ENCODE measurements around the gene ST7. TPM values are rescaled to one million over a fixed set of nuclear protein-coding genes. Genes with fewer than 3 reads are reported as not detected.
"Not testable (repeated sequence)": the region's sequence is repeated elsewhere in the genome, so short reads cannot be mapped to it uniquely, and the experiment has no call there.

The ST7 gene
- total RNA-seq, 2 experiments from 2014 or later, result 9.6 to 10.7 TPM

DNA sequence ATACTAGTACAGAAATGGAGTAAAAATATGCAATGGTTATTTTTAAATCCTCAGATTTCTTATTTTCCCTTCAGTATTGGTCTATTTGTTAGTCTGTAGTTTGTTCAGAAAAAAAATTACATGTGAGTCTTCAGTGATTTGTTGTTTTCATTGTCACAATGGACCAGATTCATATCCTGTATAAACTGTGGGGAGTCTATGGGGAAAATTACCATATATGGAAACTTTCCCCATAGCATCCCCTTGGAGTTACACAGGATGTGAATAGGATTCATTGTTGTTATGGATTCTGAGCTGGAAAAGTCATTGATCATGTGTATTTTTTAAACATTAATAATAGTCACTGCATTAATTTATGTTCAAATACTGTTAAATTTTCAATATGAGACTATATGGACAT lies 72.6 kb downstream of the ST7 start:
- Histone ChIP-seq H3K9me2 (ENCODE audit: insufficient read depth, low read length) (no peaks in the 10 kb centered on the region), H3K27ac (ENCODE audit: low read depth, low read length, poor library complexity, severe bottlenecking) (no peak overlapping the region), H3K9me3 (ENCODE audit: low read length) (no peaks in the 10 kb centered on the region), H3K4me3 (ENCODE audit: low read depth, low read length, poor library complexity, severe bottlenecking) (no peak overlapping the region), H3K4me2 (ENCODE audit: low read length) (no peak overlapping the region), H2AFZ (ENCODE audit: low read length) (no peak overlapping the region), H3K36me3 (ENCODE audit: insufficient read depth, low read length) (no peaks in the 10 kb centered on the region), H3K79me2 (ENCODE audit: insufficient read depth, low read depth, low read length) (no peaks in the 10 kb centered on the region), H3K4me1 (ENCODE audit: insufficient read depth, low read length, poor library complexity, severe bottlenecking) (no peaks in the 10 kb centered on the region), H4K20me1 (ENCODE audit: insufficient read depth, low read length) (no peaks in the 10 kb centered on the region)
- no peak for DNase-seq (ENCODE audit: low spot score)
- ChIA-PET POLR2A (interaction anchor here (0.6 kb wide), 1 partner anchor 100 kb away, joined by 4 read pairs; no protein-coding TSS in a partner anchor), CTCF (ENCODE audit: unreplicated experiment) (no interaction called here)
- no TSS peak for BruUV-seq (replicated peaks)
- intact Hi-C loops (cut with micrococcal nuclease; ENCODE audit: unreplicated experiment), result no loop called here
- TF ChIP-seq, protein P1, sequence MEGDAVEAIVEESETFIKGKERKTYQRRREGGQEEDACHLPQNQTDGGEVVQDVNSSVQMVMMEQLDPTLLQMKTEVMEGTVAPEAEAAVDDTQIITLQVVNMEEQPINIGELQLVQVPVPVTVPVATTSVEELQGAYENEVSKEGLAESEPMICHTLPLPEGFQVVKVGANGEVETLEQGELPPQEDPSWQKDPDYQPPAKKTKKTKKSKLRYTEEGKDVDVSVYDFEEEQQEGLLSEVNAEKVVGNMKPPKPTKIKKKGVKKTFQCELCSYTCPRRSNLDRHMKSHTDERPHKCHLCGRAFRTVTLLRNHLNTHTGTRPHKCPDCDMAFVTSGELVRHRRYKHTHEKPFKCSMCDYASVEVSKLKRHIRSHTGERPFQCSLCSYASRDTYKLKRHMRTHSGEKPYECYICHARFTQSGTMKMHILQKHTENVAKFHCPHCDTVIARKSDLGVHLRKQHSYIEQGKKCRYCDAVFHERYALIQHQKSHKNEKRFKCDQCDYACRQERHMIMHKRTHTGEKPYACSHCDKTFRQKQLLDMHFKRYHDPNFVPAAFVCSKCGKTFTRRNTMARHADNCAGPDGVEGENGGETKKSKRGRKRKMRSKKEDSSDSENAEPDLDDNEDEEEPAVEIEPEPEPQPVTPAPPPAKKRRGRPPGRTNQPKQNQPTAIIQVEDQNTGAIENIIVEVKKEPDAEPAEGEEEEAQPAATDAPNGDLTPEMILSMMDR (conservative IDR thresholded peaks at IDR 0.05; ENCODE audit: low read length), result no peak
- no peak for TF ChIP-seq EZH2phosphoT487 (IDR thresholded peaks at IDR 0.05; ENCODE audit: borderline replicate concordance, low read depth, low read length)

DNA sequence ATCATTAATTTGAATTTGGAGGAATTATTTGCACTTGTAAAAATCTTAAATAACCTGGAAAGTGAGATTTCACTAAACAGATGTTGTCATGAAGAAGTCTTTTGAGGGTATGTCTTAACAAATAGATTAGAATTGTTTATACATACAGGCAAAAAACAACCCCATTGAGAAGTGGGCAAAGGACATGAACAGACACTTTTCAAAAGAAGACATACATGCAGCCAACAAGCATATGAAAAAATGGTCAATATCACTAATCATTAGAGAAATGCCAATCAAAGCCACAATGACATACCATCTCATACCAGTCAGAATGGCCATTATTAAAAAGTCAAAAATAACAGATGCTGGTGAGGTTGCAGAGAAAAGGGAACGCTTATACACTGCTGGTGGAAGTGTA lies 77.0 kb downstream of the ST7 start:
- DNase-seq (ENCODE audit: low spot score); POLR2A ChIA-PET; H3K4me1 ChIP-seq (ENCODE audit: insufficient read depth, low read length, poor library complexity, severe bottlenecking); H4K20me1 ChIP-seq (ENCODE audit: insufficient read depth, low read length); H3K4me2 ChIP-seq (ENCODE audit: low read length); H3K9me2 ChIP-seq (ENCODE audit: insufficient read depth, low read length); H3K4me3 ChIP-seq (ENCODE audit: low read depth, low read length, poor library complexity, severe bottlenecking); H3K27ac ChIP-seq (ENCODE audit: low read depth, low read length, poor library complexity, severe bottlenecking); BruUV-seq (replicated peaks); intact Hi-C loops (cut with micrococcal nuclease; ENCODE audit: unreplicated experiment); H2AFZ ChIP-seq (ENCODE audit: low read length); H3K9me3 ChIP-seq (ENCODE audit: low read length); H3K79me2 ChIP-seq (ENCODE audit: insufficient read depth, low read depth, low read length); CTCF ChIA-PET (ENCODE audit: unreplicated experiment); H3K36me3 ChIP-seq (ENCODE audit: insufficient read depth, low read length): not testable (repeated sequence)

GRCh38 chr7:117030793-117031192 lies 77.5 kb downstream of the ST7 start:
- H3K27ac ChIP-seq (ENCODE audit: low read depth, low read length, poor library complexity, severe bottlenecking); H4K20me1 ChIP-seq (ENCODE audit: insufficient read depth, low read length); H3K79me2 ChIP-seq (ENCODE audit: insufficient read depth, low read depth, low read length); BruUV-seq (replicated peaks); POLR2A ChIA-PET; H3K4me2 ChIP-seq (ENCODE audit: low read length); H2AFZ ChIP-seq (ENCODE audit: low read length); DNase-seq (ENCODE audit: low spot score); intact Hi-C loops (cut with micrococcal nuclease; ENCODE audit: unreplicated experiment); H3K36me3 ChIP-seq (ENCODE audit: insufficient read depth, low read length); H3K9me2 ChIP-seq (ENCODE audit: insufficient read depth, low read length); H3K4me1 ChIP-seq (ENCODE audit: insufficient read depth, low read length, poor library complexity, severe bottlenecking); H3K4me3 ChIP-seq (ENCODE audit: low read depth, low read length, poor library complexity, severe bottlenecking); CTCF ChIA-PET (ENCODE audit: unreplicated experiment); H3K9me3 ChIP-seq (ENCODE audit: low read length): not testable (repeated sequence)

DNA sequence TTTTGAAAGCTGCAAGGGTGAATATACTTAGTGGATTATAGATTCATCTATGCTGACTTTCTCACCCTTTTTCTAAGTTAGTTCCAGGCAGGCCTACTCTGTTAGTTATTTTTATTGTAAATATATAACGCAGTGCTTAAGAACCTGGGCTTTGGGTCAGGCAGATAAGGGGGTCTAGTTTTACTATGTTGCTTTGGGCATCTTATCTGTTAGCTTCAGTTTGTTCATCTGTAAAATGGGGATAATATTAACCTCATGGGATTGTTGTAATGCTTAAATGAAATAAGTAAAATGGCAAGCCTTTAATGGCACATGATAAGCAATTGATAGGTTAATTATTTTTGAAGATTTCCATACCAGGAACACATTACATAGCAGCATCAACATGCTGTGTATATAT lies 79.5 kb downstream of the ST7 start:
- DNase-seq (ENCODE audit: low spot score), result no peak
- Histone ChIP-seq H2AFZ (ENCODE audit: low read length) (no peak overlapping the region), H4K20me1 (ENCODE audit: insufficient read depth, low read length) (peaks cover 7% of the 10 kb centered on the region; the same call in 1 of the 2 replicates), H3K27ac (ENCODE audit: low read depth, low read length, poor library complexity, severe bottlenecking) (no peak overlapping the region), H3K4me2 (ENCODE audit: low read length) (no peak overlapping the region), H3K36me3 (ENCODE audit: insufficient read depth, low read length) (no peaks in the 10 kb centered on the region), H3K4me1 (ENCODE audit: insufficient read depth, low read length, poor library complexity, severe bottlenecking) (no peaks in the 10 kb centered on the region), H3K9me2 (ENCODE audit: insufficient read depth, low read length) (no peaks in the 10 kb centered on the region), H3K9me3 (ENCODE audit: low read length) (no peaks in the 10 kb centered on the region), H3K79me2 (ENCODE audit: insufficient read depth, low read depth, low read length) (no peaks in the 10 kb centered on the region), H3K4me3 (ENCODE audit: low read depth, low read length, poor library complexity, severe bottlenecking) (no peak overlapping the region)
- intact Hi-C loops (cut with micrococcal nuclease; ENCODE audit: unreplicated experiment), result no loop called here
- TF ChIP-seq, protein P1 (conservative IDR thresholded peaks at IDR 0.05; ENCODE audit: low read length), result no peak
- TF ChIP-seq EZH2phosphoT487 (IDR thresholded peaks at IDR 0.05; ENCODE audit: borderline replicate concordance, low read depth, low read length), result no peak
- CTCF ChIA-PET (ENCODE audit: unreplicated experiment), result no interaction called here
- no TSS peak for BruUV-seq (replicated peaks)
- POLR2A ChIA-PET, result no interaction called here

Data from OCI-LY7 (cell line).